Measurements from ENCODE around the gene NQO2. TPM values are rescaled to one million over a fixed set of nuclear protein-coding genes. Genes with fewer than 3 reads are reported as not detected.
A peak's percentile ranks its signal among the peaks of the same experiment; 100 is the strongest.

The NQO2 gene
- total RNA-seq, 1 donor from 2014 or later = 19.2 TPM

- H3K27me3 ChIP-seq (ENCODE audit: control insufficient read depth, insufficient read depth, low read length) = no peaks in the 10 kb centered on the region
- H3K36me3 ChIP-seq (ENCODE audit: control insufficient read depth, insufficient read depth, low read length) = no peaks in the 10 kb centered on the region
- TF ChIP-seq CTCF (IDR thresholded peaks at IDR 0.05; ENCODE audit: insufficient read depth, low read length, poor library complexity, severe bottlenecking) = no peak
- peak overlapping the region; percentile 74 for H3K4me3 ChIP-seq (ENCODE audit: low read depth, low read length)
- DNase-seq (ENCODE audit: low read depth) = peak; percentile 65
Observed at GRCh38 chr6:3063733-3064700, 64.3 kb downstream of the NQO2 start.

GRCh38 chr6:3068329-3069214, 68.9 kb downstream of the NQO2 start, which contains the start of gene RIPK1:
Gene RIPK1, plus strand, starts transcription at chr6:3068494. Its CDS starts 8,330 bp downstream, at chr6:3076824.
- DNase-seq (ENCODE audit: low read depth) = no peak
- peak within 1 kb of the TSS; percentile 72 for H3K4me3 ChIP-seq (ENCODE audit: low read depth, low read length)
- TF ChIP-seq CTCF (IDR thresholded peaks at IDR 0.05; ENCODE audit: insufficient read depth, low read length, poor library complexity, severe bottlenecking) = peak; percentile 29
- H3K36me3 ChIP-seq (ENCODE audit: control insufficient read depth, insufficient read depth, low read length) = no peaks in the 10 kb centered on the region
- H3K27me3 ChIP-seq (ENCODE audit: control insufficient read depth, insufficient read depth, low read length) = no peaks in the 10 kb centered on the region

Other genes with a start within 250 kb of the NQO2 start
- 0.42 and 0.75 TPM in 2 replicates for gene MYLK4, start 249.0 kb upstream of the NQO2 start, total RNA-seq
- 70.9 and 73.6 TPM in 2 replicates for gene WRNIP1, start 234.5 kb upstream of the NQO2 start, total RNA-seq
- gene SERPINB1, start 158.0 kb upstream of the NQO2 start, total RNA-seq = 39.9 and 43.2 TPM in 2 replicates
- gene SERPINB9, start 96.6 kb upstream of the NQO2 start, total RNA-seq = 9.3 and 11.7 TPM in 2 replicates
- gene SERPINB6, start 28.3 kb upstream of the NQO2 start, total RNA-seq = 101 and 139 TPM in 2 replicates
- gene RIPK1, start 68.6 kb downstream of the NQO2 start, total RNA-seq = 20.5 and 22.6 TPM in 2 replicates
- gene BPHL, start 118.8 kb downstream of the NQO2 start, total RNA-seq = 26.6 and 29.1 TPM in 2 replicates
- 139 and 141 TPM in 2 replicates for gene TUBB2A, start 157.7 kb downstream of the NQO2 start, total RNA-seq
- 287 and 316 TPM in 2 replicates for gene TUBB2B, start 227.8 kb downstream of the NQO2 start, total RNA-seq

Measured in kidney epithelial cell (primary cell).